Fibroblast of lung (primary cell): ENCODE data around the gene SMAD5. TPM values are rescaled to one million over a fixed set of nuclear protein-coding genes. Genes with fewer than 3 reads are reported as not detected.

Experiments
- DNase-seq, 2 donors: peaks; one replicate each; pipeline versions ENCODE4 v3.0.0 to v3.0.0-alpha.2; 2010; ENCODE audit warnings: low read depth in 2 of 2
- H2AFZ ChIP-seq: 2 replicates; pipeline ENCODE4 v1.5.1; 2012; ENCODE audit warnings: low read length, control low read depth, inconsistent platforms
- H3K27ac ChIP-seq: 2 replicates; pipeline ENCODE4 v1.5.1; 2011; ENCODE audit warnings: low read length, control low read depth; ENCODE audit not compliant: insufficient read depth
- H3K27me3 ChIP-seq: 2 replicates; pipeline ENCODE4 v1.5.1; 2011; ENCODE audit warnings: mild to moderate bottlenecking, low read length; ENCODE audit not compliant: control insufficient read depth, insufficient read depth
- H3K36me3 ChIP-seq: 2 replicates; pipeline ENCODE4 v1.5.1; 2011; ENCODE audit warnings: low read length; ENCODE audit not compliant: control insufficient read depth, insufficient read depth
- H3K4me1 ChIP-seq: 2 replicates; pipeline ENCODE4 v1.5.1; 2011; ENCODE audit warnings: low read length; ENCODE audit not compliant: control insufficient read depth, insufficient read depth; ENCODE audit errors: extremely low read depth
- H3K4me2 ChIP-seq: 2 replicates; pipeline ENCODE4 v1.5.1; 2011; ENCODE audit warnings: low read length, control low read depth; ENCODE audit not compliant: insufficient read depth; ENCODE audit errors: extremely low read depth
- H3K4me3 ChIP-seq, 4 experiments: fragments of 200-600 bp in 1 of 4; sonication (generic) in 1 of 4; replicated peaks in 1 of 4; 2 replicates each; pipeline ENCODE4 v1.5.1; 2011 to 2016; ENCODE audit warnings: low read length in 4 of 4, low read depth in 3 of 4, mild to moderate bottlenecking in 3 of 4, control low read depth in 2 of 4, inconsistent platforms in 1 of 4, mixed read lengths in 1 of 4; ENCODE audit not compliant: insufficient read depth in 1 of 4; ENCODE audit errors: control extremely low read depth in 1 of 4
- H3K79me2 ChIP-seq: 2 replicates; pipeline ENCODE4 v1.5.1; 2012; ENCODE audit warnings: mild to moderate bottlenecking, low read length, inconsistent platforms; ENCODE audit not compliant: control insufficient read depth, insufficient read depth
- H3K9ac ChIP-seq: 2 replicates; pipeline ENCODE4 v1.5.1; 2011; ENCODE audit warnings: mild to moderate bottlenecking, low read length, control low read depth; ENCODE audit not compliant: insufficient read depth
- H3K9me3 ChIP-seq: 2 replicates; pipeline ENCODE4 v1.5.1; 2012; ENCODE audit warnings: low read depth, low read length; ENCODE audit not compliant: control insufficient read depth, insufficient read depth
- H4K20me1 ChIP-seq: 2 replicates; pipeline ENCODE4 v1.5.1; 2011; ENCODE audit warnings: low read length; ENCODE audit not compliant: control insufficient read depth, insufficient read depth; ENCODE audit errors: extremely low read depth
- CTCF ChIP-seq, 2 donors: IDR thresholded peaks in 1 of 2; conservative IDR thresholded peaks in 1 of 2; 1 replicate in 1 of 2; 2 replicates in 1 of 2; pipeline ENCODE4 v1.5.1; 2011 to 2012; ENCODE audit warnings: low read length in 2 of 2, control low read depth in 1 of 2, inconsistent platforms in 1 of 2, low read depth in 1 of 2, mild to moderate bottlenecking in 1 of 2
- EZH2 ChIP-seq: IDR thresholded peaks from 2 replicates; pipeline ENCODE4 v1.5.1; 2012; ENCODE audit warnings: low read length, control low read depth, mild to moderate bottlenecking; ENCODE audit errors: missing control alignments
- polyA plus RNA-seq, 2 donors: library from polyadenylated mRNA; depleted of rRNA in 1 of 2; stranded (reverse) in 1 of 2; unstranded in 1 of 2; fragments of >200 nt; gene quantifications; 2 replicates each; pipeline ENCODE4 v1.2.1, GENCODE V29; 2011 to 2012; ENCODE audit warnings: missing spikeins in 1 of 2
- total RNA-seq: library from RNA; depleted of rRNA; stranded (reverse); fragments of >200 nt; gene quantifications from 2 replicates; pipeline ENCODE4 v1.2.1, GENCODE V29; 2014

SMAD5 gene
- total and polyA plus RNA-seq, 2 donors (not counting 1 experiment from before 2014, with no cell fraction given) = 44.3 to 128 TPM

- H4K20me1 ChIP-seq = peaks cover 3% of the 10 kb centered on the region
- TF ChIP-seq CTCF (conservative IDR thresholded peaks at IDR 0.05 in 1 of 2, IDR thresholded peaks at IDR 0.05 in 1 of 2; ENCODE audit: low read depth in 1 of 2, low read length in 2 of 2) (no peak), EZH2 (no peak)
Measured at GRCh38 chr5:136146201-136146600, 13.6 kb downstream of the SMAD5 start.

GRCh38 chr5:136147632-136148031 lies 15.0 kb downstream of the SMAD5 start:
- Histone ChIP-seq H3K9me3 (no peaks in the 10 kb centered on the region), H3K4me2 (no peak overlapping the region), H3K4me3 (no peak overlapping the region), H3K4me1 (no peaks in the 10 kb centered on the region), H2AFZ (no peak overlapping the region), H3K79me2 (peaks cover 89% of the 10 kb centered on the region), H3K36me3 (no peaks in the 10 kb centered on the region), H4K20me1 (peaks cover 4% of the 10 kb centered on the region), H3K27ac (no peak overlapping the region), H3K27me3 (no peaks in the 10 kb centered on the region), H3K9ac (no peak overlapping the region)
- no peak for DNase-seq
- no peak for TF ChIP-seq CTCF (conservative IDR thresholded peaks at IDR 0.05 in 1 of 2, IDR thresholded peaks at IDR 0.05 in 1 of 2; ENCODE audit: low read depth in 1 of 2, low read length in 2 of 2)
- TF ChIP-seq EZH2 = no peak

More at GRCh38 chr5:136146201-136146600, 13.6 kb downstream of the SMAD5 start:
- no peak for DNase-seq
- Histone ChIP-seq H3K36me3 (no peaks in the 10 kb centered on the region), H3K4me2 (no peak overlapping the region), H3K27me3 (no peaks in the 10 kb centered on the region), H3K9me3 (no peaks in the 10 kb centered on the region), H3K4me1 (no peaks in the 10 kb centered on the region), H3K27ac (no peak overlapping the region), H3K79me2 (peaks cover 90% of the 10 kb centered on the region), H2AFZ (no peak overlapping the region), H3K9ac (no peak overlapping the region), H3K4me3 (no peak overlapping the region)

GRCh38 chr5:136149891-136150290 lies 17.2 kb downstream of the SMAD5 start:
- Histone ChIP-seq H4K20me1 (peaks cover 4% of the 10 kb centered on the region), H3K27me3 (no peaks in the 10 kb centered on the region)

More at GRCh38 chr5:136149891-136150290, 17.2 kb downstream of the SMAD5 start:
- Histone ChIP-seq H3K79me2 (peaks cover 79% of the 10 kb centered on the region), H3K27ac (no peak overlapping the region), H3K4me3 (no peak overlapping the region), H3K4me1 (no peaks in the 10 kb centered on the region), H2AFZ (no peak overlapping the region), H3K9me3 (no peaks in the 10 kb centered on the region), H3K36me3 (no peaks in the 10 kb centered on the region), H3K4me2 (no peak overlapping the region), H3K9ac (no peak overlapping the region)
- TF ChIP-seq EZH2 (no peak), CTCF (conservative IDR thresholded peaks at IDR 0.05 in 1 of 2, IDR thresholded peaks at IDR 0.05 in 1 of 2; ENCODE audit: low read depth in 1 of 2, low read length in 2 of 2) (no peak)
- DNase-seq = no peak
